SK-N-SH (cell line): ENCODE measurements around the gene ARHGEF7. TPM values are rescaled to one million over a fixed set of nuclear protein-coding genes. Genes with fewer than 3 reads are reported as not detected.
A peak's percentile ranks its signal among the peaks of the same experiment; 100 is the strongest.

Experiments used
- CTCF ChIA-PET: fragments of 300-600, 350-600 bp; formaldehyde crosslinking; extraction: SDS; loops from one replicate; lab custom pipeline; 2021; lab: Yijun Ruan, JAX
- POLR2A ChIA-PET: fragments of 350-600 bp; sonication (Branson Sonifier 250); formaldehyde crosslinking; extraction: SDS; loops from one replicate; lab custom pipeline; 2020; ENCODE audit warnings: antibody characterized with exemption, inconsistent platforms; lab: Yijun Ruan, JAX
- DNase-seq: peaks from one replicate; pipeline ENCODE4 v3.0.0; 2012
- H2AFZ ChIP-seq: fragments of 200-600 bp; sonication (generic); 2 replicates; pipeline ENCODE4 v1.8.1; 2016; ENCODE audit warnings: antibody characterized with exemption, mild to moderate bottlenecking, low read depth
- H3F3A ChIP-seq: fragments of 200-600 bp; sonication (generic); replicated peaks from 2 replicates; pipeline ENCODE3; 2016; ENCODE audit warnings: antibody characterized with exemption, mild to moderate bottlenecking; ENCODE audit not compliant: insufficient read depth
- H3K27ac ChIP-seq, 2 experiments: fragments of 200-500 bp in 1 of 2; fragments of 200-600 bp in 1 of 2; sonication (Bioruptor generic) in 1 of 2; sonication (generic), shearing (Covaris generic) in 1 of 2; 2 replicates each; pipeline versions ENCODE4 v1.5.1 to v1.6.1; 2014 to 2016; ENCODE audit warnings: low read depth in 2 of 2, inconsistent platforms in 1 of 2, low read length in 1 of 2, mild to moderate bottlenecking in 1 of 2, mixed read lengths in 1 of 2
- H3K27me3 ChIP-seq: fragments of 200-600 bp; sonication (generic), shearing (Covaris generic); 2 replicates; pipeline ENCODE4 v1.6.1; 2016; ENCODE audit warnings: mixed run types; ENCODE audit not compliant: insufficient read depth
- H3K36me3 ChIP-seq, 2 experiments: fragments of 200-500 bp in 1 of 2; fragments of 200-600 bp in 1 of 2; sonication (Bioruptor generic) in 1 of 2; sonication (generic) in 1 of 2; replicated peaks in 1 of 2; 2 replicates each; pipeline versions ENCODE3 to v1.5.1; 2014 to 2016; ENCODE audit warnings: low read length in 1 of 2, mild to moderate bottlenecking in 1 of 2; ENCODE audit not compliant: insufficient read depth in 2 of 2, control insufficient read depth in 1 of 2
- H3K4me1 ChIP-seq, 2 experiments: fragments of 200-500 bp in 1 of 2; fragments of 200-600 bp in 1 of 2; sonication (Bioruptor generic) in 1 of 2; sonication (generic), shearing (Covaris generic) in 1 of 2; 2 replicates each; pipeline versions ENCODE4 v1.5.1 to v1.6.1; 2014 to 2016; ENCODE audit warnings: low read depth in 1 of 2, low read length in 1 of 2, mixed run types in 1 of 2; ENCODE audit not compliant: insufficient read depth in 2 of 2, control insufficient read depth in 1 of 2
- H3K4me2 ChIP-seq: fragments of 200-600 bp; sonication (generic), shearing (Covaris generic); 2 replicates; pipeline ENCODE4 v1.6.1; 2017; ENCODE audit warnings: mixed run types
- H3K4me3 ChIP-seq, 2 experiments: fragments of 200-500 bp in 1 of 2; fragments of 200-600 bp in 1 of 2; sonication (Bioruptor generic) in 1 of 2; sonication (generic), shearing (Covaris generic) in 1 of 2; 2 replicates each; pipeline versions ENCODE4 v1.5.1 to v1.8.1; 2014 to 2016; ENCODE audit warnings: low read depth in 2 of 2, inconsistent platforms in 1 of 2, low read length in 1 of 2, mild to moderate bottlenecking in 1 of 2, mixed read lengths in 1 of 2, moderate library complexity in 1 of 2
- H3K79me2 ChIP-seq: fragments of 200-600 bp; sonication (generic); 2 replicates; pipeline ENCODE4 v1.8.1; 2017; ENCODE audit warnings: mild to moderate bottlenecking; ENCODE audit not compliant: insufficient read depth
- H3K9ac ChIP-seq: fragments of 200-600 bp; sonication (generic); 2 replicates; pipeline ENCODE4 v1.6.1; 2017; ENCODE audit warnings: mixed run types
- H3K9me2 ChIP-seq: fragments of 200-600 bp; sonication (generic); 2 replicates; pipeline ENCODE4 v1.6.1; 2017; ENCODE audit warnings: mixed run types
- H3K9me3 ChIP-seq: fragments of 200-600 bp; sonication (generic); 2 replicates; pipeline ENCODE4 v1.6.1; 2017; ENCODE audit warnings: mixed run types, mild to moderate bottlenecking, moderate library complexity
- H4K20me1 ChIP-seq: fragments of 200-600 bp; sonication (generic); 2 replicates; pipeline ENCODE4 v1.6.1; 2017; ENCODE audit warnings: mild to moderate bottlenecking, mixed run types; ENCODE audit not compliant: insufficient read depth
- CTCF ChIP-seq: fragments of 200-600 bp; sonication (generic); IDR thresholded peaks from 2 replicates; pipeline ENCODE4 v1.6.1; 2017; ENCODE audit warnings: antibody characterized with exemption, mild to moderate bottlenecking, moderate library complexity
- ELF1 ChIP-seq: IDR thresholded peaks from 2 replicates; pipeline ENCODE4 v1.4.0; 2012
- EZH2phosphoT487 ChIP-seq: fragments of 200-600 bp; sonication (generic); IDR thresholded peaks from 2 replicates; pipeline ENCODE4 v1.6.1; 2017; ENCODE audit warnings: low read depth, mixed run types, mild to moderate bottlenecking, antibody characterized with exemption, moderate library complexity, borderline replicate concordance
- FOXM1 ChIP-seq: IDR thresholded peaks from 2 replicates; pipeline ENCODE4 v1.4.0; 2012; ENCODE audit warnings: low read depth, mild to moderate bottlenecking
- JUND ChIP-seq: IDR thresholded peaks from 2 replicates; pipeline ENCODE4 v1.4.0; 2012
- MEF2A ChIP-seq: IDR thresholded peaks from 2 replicates; pipeline ENCODE4 v1.4.0; 2012; ENCODE audit warnings: low read depth, borderline replicate concordance
- RAD21 ChIP-seq: IDR thresholded peaks from 2 replicates; pipeline ENCODE4 v1.6.1; 2012; ENCODE audit warnings: mild to moderate bottlenecking, low read length
- RCOR1 ChIP-seq: fragments of 150-350 bp; IDR thresholded peaks from 2 replicates; pipeline ENCODE4 v1.6.1; 2017; ENCODE audit warnings: antibody characterized with exemption, low read length
- SMC3 ChIP-seq: IDR thresholded peaks from 2 replicates; pipeline ENCODE4 v1.6.1; 2012; ENCODE audit warnings: low read depth, low read length, improper control_type of control experiment
- TCF12 ChIP-seq: IDR thresholded peaks from 2 replicates; pipeline ENCODE4 v1.4.0; 2012
- WGBS: methylation state at CpG from one replicate; pipeline ENCODE4 v1.1.6; 2017; ENCODE audit warnings: low lambda C conversion rate; 5-methylcytosine and 5-hydroxymethylcytosine counted together
- polyA plus RNA-seq, 3 experiments: library from polyadenylated mRNA; depleted of rRNA; stranded (reverse); fragments of >200 nt; gene quantifications; 2 replicates each; pipeline ENCODE4 v1.2.3, GENCODE V29; 2012
- TF ChIP-seq, protein P1 (sequence below): fragments of 150-350 bp; IDR thresholded peaks from 2 replicates; pipeline ENCODE4 v1.6.1; 2017; ENCODE audit warnings: antibody characterized with exemption, low read length, low read depth, borderline replicate concordance
- TF ChIP-seq, protein P2 (sequence below): IDR thresholded peaks from 2 replicates; pipeline ENCODE4 v1.6.1; 2012; ENCODE audit warnings: mild to moderate bottlenecking, low read depth, low read length, moderate library complexity

The ARHGEF7 gene
- polyA plus RNA-seq, 1 of the 3 experiments (the other 2 are of a cell fraction), result 21.6 TPM

DNA sequence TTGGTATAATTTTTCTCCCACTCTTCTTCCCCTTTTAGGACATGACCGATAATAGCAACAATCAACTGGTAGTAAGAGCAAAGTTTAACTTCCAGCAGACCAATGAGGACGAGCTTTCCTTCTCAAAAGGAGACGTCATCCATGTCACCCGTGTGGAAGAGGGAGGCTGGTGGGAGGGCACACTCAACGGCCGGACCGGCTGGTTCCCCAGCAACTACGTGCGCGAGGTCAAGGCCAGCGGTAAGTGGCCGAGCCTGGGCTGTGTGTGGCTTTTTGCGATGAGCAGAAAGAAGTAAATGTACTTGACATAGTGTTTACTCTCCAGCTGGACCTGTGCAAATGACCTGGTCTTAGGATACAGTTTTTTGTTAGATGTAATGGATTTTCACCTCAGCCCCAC, 102.5 kb downstream of the ARHGEF7 start:
- H3K27ac ChIP-seq, result no peak overlapping the region
- whole genome bisulfite sequencing, result 89% methylated on average over 13 of the region's 13 CpGs
- peaks cover 66% of the 10 kb centered on the region for H4K20me1 ChIP-seq
- ChIA-PET CTCF (interaction anchor here (0.9 to 5.9 kb wide), 4 partner anchors 8 to 151 kb away, joined by 3 to 48 read pairs (median 4); no protein-coding TSS in a partner anchor), POLR2A (no interaction called here)
- H3K79me2 ChIP-seq, result peaks cover 72% of the 10 kb centered on the region
- no peak overlapping the region for H3K4me2 ChIP-seq
- no peak for DNase-seq
- no peaks in the 10 kb centered on the region for H3K9me3 ChIP-seq
- H3F3A ChIP-seq, result no peaks in the 10 kb centered on the region
- no peak for TF ChIP-seq SMC3
- peaks cover 3 to 8% of the 10 kb centered on the region in 2 experiments for H3K36me3 ChIP-seq
- H3K4me1 ChIP-seq, result peaks cover 0 to 19% of the 10 kb centered on the region in 2 experiments; a peak in 2 of 4 replicates
- no peak overlapping the region for H3K4me3 ChIP-seq
- no peaks in the 10 kb centered on the region for H3K9me2 ChIP-seq
- no peak overlapping the region for H3K9ac ChIP-seq
- no peak overlapping the region for H2AFZ ChIP-seq
- no peaks in the 10 kb centered on the region for H3K27me3 ChIP-seq

DNA sequence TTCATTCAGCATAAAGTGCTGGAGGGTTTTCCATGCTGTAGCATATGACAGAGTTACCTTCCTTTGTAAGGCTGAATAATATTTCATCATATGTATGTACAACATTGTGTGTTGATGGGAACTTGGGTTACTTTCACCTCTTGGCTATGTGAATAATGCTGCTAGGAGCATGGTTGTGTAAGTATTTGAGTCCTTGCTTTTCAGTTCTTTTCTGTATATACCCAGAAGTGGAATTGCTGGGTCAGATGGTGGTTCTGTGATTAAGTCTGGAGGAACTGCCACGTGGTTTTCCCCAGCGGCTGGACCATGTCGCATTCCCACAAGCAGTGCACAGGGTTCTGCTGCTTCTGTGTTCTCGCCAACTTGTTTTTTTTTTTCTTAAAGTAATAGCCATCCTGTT, 104.2 kb downstream of the ARHGEF7 start:
- Histone ChIP-seq H3K27me3 (no peaks in the 10 kb centered on the region), H3K9me2 (no peaks in the 10 kb centered on the region), H3K36me3 (peaks cover 3 to 8% of the 10 kb centered on the region in 2 experiments), H3F3A (peaks cover 4% of the 10 kb centered on the region), H2AFZ (no peak overlapping the region), H3K27ac (peak overlapping the region in 1 of 2 experiments; percentile 51; a peak in 1 of 4 replicates), H4K20me1 (peaks cover 49% of the 10 kb centered on the region), H3K4me2 (no peak overlapping the region), H3K9ac (no peak overlapping the region), H3K4me3 (no peak overlapping the region), H3K4me1 (peaks cover 0 to 12% of the 10 kb centered on the region in 2 experiments; a peak in 2 of 4 replicates), H3K79me2 (peaks cover 61% of the 10 kb centered on the region), H3K9me3 (no peaks in the 10 kb centered on the region)
- POLR2A ChIA-PET, result no interaction called here
- CTCF ChIA-PET, result no interaction called here
- TF ChIP-seq, protein P1, sequence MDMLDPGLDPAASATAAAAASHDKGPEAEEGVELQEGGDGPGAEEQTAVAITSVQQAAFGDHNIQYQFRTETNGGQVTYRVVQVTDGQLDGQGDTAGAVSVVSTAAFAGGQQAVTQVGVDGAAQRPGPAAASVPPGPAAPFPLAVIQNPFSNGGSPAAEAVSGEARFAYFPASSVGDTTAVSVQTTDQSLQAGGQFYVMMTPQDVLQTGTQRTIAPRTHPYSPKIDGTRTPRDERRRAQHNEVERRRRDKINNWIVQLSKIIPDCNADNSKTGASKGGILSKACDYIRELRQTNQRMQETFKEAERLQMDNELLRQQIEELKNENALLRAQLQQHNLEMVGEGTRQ, result no peak
- TF ChIP-seq EZH2phosphoT487 (no peak), FOXM1 (no peak), MEF2A (no peak), ELF1 (no peak), CTCF (no peak), RCOR1 (no peak), TCF12 (no peak), SMC3 (no peak), JUND (no peak), RAD21 (no peak)
- TF ChIP-seq, protein P2, sequence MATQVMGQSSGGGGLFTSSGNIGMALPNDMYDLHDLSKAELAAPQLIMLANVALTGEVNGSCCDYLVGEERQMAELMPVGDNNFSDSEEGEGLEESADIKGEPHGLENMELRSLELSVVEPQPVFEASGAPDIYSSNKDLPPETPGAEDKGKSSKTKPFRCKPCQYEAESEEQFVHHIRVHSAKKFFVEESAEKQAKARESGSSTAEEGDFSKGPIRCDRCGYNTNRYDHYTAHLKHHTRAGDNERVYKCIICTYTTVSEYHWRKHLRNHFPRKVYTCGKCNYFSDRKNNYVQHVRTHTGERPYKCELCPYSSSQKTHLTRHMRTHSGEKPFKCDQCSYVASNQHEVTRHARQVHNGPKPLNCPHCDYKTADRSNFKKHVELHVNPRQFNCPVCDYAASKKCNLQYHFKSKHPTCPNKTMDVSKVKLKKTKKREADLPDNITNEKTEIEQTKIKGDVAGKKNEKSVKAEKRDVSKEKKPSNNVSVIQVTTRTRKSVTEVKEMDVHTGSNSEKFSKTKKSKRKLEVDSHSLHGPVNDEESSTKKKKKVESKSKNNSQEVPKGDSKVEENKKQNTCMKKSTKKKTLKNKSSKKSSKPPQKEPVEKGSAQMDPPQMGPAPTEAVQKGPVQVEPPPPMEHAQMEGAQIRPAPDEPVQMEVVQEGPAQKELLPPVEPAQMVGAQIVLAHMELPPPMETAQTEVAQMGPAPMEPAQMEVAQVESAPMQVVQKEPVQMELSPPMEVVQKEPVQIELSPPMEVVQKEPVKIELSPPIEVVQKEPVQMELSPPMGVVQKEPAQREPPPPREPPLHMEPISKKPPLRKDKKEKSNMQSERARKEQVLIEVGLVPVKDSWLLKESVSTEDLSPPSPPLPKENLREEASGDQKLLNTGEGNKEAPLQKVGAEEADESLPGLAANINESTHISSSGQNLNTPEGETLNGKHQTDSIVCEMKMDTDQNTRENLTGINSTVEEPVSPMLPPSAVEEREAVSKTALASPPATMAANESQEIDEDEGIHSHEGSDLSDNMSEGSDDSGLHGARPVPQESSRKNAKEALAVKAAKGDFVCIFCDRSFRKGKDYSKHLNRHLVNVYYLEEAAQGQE, result no peak
- no peak for DNase-seq
- 90% methylated on average over 4 of the region's 4 CpGs for WGBS
